HG03103 (cell line): ENCODE measurements around the gene PRELID1.
"Not testable (repeated sequence)": the region's sequence is repeated elsewhere in the genome, so short reads cannot be mapped to it uniquely, and the experiment has no call there.

Source experiments
- ATAC-seq: cut with Tn5 transposase; IDR thresholded peaks from one replicate; pipeline ENCODE4 v1.9.1; 2021; ENCODE audit warnings: low read depth; ENCODE audit not compliant: unreplicated experiment

PRELID1 gene, protein sequence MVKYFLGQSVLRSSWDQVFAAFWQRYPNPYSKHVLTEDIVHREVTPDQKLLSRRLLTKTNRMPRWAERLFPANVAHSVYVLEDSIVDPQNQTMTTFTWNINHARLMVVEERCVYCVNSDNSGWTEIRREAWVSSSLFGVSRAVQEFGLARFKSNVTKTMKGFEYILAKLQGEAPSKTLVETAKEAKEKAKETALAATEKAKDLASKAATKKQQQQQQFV

GRCh38 chr5:177303121-177303924, at the start of gene PRELID1, which contains the start of gene RAB24:
Gene PRELID1, plus strand, starts transcription at chr5:177303799. Its CDS starts 187 bp downstream, at chr5:177303986.
Gene RAB24, minus strand, starts transcription at chr5:177303719. Its CDS starts 431 bp downstream, at chr5:177303288.
- ATAC-seq = peak; percentile 48

DNA sequence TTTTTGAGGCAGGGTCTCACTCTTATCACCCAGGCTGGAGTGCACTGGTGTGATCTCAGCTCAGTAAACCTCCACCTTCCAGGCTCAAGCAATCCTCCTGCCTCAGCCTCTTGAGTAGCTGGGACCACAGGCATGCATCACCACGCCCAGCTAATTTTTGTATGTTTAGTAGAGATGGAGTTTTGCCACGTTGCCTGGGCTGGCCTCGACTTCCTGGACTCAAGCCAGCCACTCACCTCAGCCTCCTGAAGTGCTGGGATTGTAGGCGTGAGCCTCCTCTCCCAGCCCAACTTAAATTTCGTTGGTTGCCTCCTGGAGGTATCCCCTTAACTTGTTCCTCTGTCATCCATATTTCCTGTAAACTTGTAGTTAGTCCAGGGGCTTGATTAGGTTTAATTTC, 47.3 kb upstream of the PRELID1 start:
- ATAC-seq = no peak

- ATAC-seq = not testable (repeated sequence)
These were observed 44.9 kb upstream of the PRELID1 start for GRCh38 chr5:177258711-177259110.

DNA sequence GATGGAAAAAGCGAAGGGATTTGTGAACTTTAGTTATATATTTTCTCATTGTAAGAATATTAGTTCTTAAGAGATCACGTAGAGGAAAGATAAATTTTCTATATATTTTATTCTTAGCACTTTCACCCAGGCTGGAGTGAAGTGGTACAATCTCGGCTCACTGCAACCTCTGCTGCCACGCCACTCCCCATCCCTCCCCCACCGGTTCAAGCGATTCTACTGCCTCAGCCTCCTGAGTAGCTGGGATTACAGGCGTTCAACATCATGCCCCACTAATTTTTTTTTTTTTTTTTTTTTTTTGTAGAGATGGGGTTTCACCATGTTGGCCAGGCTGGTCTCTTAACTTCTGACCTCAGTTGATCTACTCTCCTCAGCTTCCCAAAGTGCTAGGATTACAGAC, 42.6 kb upstream of the PRELID1 start:
- no peak for ATAC-seq

DNA sequence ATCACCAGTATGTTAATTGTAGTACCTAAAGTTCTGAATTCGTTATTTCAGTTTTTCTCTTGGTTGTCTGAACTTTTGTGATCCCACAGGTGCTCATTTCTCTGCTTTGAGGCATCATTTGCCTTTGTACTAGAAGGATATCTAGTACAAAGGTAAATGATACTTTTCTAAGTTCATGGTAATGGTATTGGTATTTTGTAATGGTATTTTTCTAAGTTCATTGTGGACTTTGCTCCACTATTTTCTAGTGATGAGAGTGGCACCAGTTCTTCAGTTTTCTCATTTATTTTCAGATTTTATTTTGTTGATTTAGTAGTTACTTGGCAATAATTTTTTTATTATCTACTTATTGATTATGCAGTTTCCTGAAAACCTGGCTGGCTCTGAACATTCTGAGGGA, 42.1 kb upstream of the PRELID1 start:
- no peak for ATAC-seq

GRCh38 chr5:177264178-177264577, 39.4 kb upstream of the PRELID1 start:
- no peak for ATAC-seq

DNA sequence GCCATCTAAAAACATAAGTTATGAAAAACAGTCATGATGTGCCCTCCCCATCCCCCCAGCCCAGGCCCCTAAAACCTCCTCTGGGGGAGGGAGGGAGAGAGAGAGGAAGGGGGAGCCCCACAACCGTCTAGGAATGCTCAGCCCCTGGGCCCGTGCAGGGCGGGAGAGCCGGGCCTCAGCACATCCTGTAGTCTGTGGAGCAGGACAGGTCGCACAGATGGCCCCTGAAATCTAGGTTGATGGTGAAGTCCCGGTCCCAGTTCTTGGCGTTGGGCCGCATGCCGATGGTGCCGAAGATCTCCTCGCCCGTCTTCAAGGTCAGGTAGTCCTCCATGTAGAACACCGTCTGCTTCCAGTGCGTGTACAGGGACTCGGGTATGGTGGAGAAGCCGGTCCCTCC, 38.2 kb upstream of the PRELID1 start:
- ATAC-seq = no peak

DNA sequence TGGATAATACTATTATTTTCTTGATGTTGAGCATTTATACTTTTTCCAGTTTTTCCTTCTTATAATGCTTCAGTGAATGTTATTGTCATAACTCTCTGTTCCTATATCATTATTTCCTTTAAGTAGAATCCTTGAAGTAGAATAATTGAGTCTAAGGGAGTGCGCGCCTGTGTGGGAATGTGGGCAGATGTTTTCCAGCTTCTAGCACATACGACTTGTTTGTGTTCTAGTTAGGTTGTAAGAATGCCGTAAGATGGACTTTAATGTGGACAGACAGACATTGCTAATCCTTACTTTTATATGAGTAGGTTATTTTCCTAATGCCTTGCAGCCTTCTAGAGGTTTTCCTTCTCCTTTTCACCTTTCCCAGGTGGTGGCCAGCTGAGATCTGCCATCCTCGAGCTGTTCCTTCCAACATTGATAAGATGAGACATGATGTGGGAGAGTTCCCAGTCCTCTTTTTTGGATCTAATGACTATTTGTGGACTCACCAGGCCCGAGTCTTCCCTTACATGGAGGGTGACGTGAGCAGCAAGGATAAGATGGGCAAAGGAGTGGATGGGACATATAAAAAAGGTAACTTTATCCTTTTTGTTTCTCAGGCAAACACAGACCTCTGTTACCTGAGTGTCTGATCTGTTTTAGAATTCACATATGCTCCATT, 34.2 kb upstream of the PRELID1 start:
- ATAC-seq = no peak

DNA sequence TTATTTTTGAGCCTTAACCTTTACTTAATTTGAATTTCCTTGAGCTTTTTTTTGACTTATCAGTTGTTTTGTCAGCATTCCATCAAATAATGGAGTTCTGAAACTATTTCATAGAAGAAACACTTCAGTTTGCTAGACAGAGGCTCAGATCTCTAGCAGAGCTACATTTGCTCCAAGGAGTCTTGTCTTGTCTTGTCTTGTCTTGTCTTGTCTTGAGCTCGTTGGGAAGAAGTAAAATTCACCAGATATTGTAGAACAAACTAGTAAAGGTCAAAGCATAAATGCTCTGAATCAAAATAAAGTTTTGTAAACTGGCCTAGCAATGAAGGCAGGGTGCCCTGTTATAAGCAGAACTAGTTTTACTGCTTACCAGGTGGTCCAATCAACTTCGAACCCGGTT, 33.6 kb upstream of the PRELID1 start:
- ATAC-seq = no peak

DNA sequence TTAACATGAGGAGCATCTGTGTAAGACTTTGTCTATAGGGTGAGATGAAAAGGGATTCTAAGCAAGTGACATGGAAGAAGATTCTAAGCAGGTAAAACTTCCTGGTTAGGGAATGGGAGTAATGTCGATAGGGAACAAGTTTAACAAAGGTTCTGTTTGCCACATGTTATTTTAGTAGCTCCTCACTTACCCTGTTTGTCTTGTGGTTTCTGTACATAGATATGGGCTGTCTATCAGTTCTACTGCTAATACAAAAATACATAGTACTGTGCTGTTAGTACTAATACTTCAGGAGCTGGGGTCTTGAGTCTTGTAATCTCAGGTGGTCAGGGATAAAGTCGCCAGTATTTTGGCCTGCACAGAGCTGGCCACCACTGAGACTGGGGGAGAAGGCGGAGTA, 32.9 kb upstream of the PRELID1 start:
- no peak for ATAC-seq

DNA sequence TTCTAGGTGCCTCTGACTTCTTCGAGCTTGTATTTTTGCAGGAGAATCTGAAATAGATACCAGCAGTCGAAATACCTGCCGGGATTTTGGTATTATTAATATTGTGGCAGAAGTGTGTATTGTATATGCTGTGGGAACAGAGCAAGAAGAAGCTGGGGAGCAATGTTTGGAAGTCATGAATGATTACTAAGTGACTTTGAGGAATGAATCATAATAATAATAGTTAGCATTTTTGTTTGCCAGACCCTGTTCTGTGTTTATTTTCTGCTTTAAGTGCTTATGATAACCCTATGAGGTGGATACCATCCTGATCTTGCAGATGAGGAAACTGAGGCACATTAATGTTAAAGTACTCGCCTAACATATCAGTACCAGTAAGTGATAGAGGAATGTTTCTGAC, 32.5 kb upstream of the PRELID1 start:
- ATAC-seq = no peak

DNA sequence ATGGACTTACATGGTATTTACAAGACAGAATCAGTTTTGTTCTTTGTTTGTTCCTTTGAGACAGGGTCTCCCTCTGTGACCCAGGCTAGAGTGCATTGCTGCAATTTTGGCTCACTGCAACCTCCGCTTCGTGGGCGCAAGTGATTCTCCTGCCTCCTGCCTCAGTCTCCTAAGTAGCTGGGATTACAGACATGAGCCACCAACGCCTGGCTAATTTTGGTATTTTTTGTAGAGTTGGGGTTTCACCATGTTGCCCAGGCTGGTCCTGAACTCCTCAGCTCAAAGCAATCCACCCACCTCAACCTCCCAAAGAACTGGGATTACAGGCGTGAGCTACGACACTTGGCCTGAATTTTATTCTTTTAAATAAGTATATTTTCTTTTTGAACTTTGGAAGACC, 27.7 kb upstream of the PRELID1 start:
- no peak for ATAC-seq

GRCh38 chr5:177276886-177277285, 26.7 kb upstream of the PRELID1 start:
- no peak for ATAC-seq

- no peak for ATAC-seq
These were observed 15.4 kb upstream of the PRELID1 start for GRCh38 chr5:177288191-177288590.

DNA sequence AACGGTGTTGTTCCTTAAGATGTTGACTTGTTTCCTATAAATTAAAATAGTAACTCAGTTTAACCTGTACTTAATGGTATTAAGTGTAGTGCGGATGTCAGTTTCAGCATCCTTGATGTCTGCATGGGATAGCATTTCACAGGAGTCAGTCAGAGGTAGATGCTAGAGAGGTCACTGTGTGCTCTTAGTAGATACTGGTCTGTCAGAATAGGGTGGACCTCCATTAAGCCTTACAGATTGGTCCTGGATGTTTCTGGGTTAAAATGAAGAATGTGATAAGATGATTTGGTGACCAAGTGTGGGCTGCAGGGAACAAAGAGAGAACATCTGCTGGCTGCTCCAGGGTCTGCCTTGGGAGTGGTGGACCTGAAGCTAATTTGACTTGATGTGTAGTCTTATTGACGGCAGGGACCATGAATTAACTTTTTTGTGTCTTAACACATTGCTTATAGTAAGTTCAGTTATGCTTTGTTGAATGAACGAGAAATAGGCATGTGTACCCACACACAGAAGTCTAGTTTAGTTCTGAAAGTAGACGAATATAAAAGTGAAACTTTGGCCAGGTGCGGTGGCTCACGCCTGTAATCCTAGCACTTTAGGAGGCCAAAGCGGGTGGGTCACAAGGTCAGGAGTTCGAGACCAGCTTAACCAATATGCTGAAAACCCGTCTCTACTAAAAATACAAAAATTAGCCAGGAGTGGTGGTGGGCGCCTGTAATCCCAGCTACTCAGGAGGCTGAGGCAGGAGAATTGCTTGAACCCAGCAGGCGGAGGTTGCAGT, 12.6 kb upstream of the PRELID1 start:
- no peak for ATAC-seq

GRCh38 chr5:177291735-177292134, 11.9 kb upstream of the PRELID1 start:
- ATAC-seq = no peak

GRCh38 chr5:177293819-177294581, 9.6 kb upstream of the PRELID1 start:
- ATAC-seq = no peak

DNA sequence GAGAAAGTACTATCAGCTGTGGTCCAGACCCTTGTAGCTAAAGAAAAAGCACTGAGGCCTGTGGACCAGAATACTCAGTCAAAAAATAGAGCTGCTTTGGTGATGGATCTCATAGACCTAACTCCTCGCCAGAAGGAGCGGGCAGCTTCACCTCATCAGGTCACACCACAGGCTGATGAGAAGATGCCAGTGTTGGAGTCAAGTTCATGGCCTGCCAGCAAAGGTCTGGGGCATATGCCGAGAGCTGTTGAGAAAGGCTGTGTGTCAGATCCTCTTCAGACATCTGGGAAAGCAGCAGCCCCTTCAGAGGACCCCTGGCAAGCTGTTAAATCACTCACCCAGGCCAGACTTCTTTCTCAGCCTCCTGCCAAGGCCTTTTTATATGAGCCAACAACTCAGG, 9.0 kb upstream of the PRELID1 start:
- no peak for ATAC-seq

DNA sequence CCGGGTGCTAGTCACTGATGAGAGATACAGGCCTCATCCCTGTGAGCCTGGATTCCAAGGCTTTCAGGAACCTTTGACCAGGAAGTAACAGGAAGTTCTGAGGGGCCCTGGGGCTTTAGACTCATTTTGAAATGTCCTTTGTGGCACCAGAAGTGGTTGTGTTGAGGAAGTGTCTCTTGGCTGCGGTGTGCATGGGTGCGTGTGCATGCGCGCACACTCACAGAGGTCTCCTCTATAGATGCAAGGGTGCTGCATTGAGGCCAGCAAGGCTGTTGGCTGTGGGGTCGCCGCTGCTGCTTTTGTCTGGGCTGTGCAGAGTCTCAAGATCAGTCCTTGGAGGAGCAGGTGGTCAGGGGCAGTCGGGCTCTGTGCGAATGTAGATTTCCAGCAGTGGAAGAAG, 7.7 kb upstream of the PRELID1 start:
- no peak for ATAC-seq

DNA sequence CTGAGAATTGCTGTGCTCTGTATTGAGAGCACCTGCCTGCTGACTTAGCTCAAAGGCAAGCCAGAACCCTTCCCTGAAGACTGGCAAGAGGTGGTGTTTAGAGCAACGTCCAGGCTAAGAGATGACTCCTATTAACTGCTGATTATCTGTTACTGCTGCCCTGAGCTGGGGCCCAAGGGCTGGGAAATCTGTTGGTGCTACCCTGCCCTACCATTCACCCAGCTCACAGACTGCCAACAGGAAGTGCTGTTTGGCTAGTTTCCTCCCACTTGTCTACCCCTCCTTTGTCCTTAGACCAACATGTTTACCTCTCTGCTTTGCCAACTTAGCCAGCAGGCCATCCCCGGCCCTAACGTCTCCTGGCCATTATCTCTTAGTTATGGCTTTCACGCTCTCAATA, 7.0 kb upstream of the PRELID1 start:
- no peak for ATAC-seq
